GM23248 (cell line): ENCODE data around the gene CRYAA. TPM values are rescaled to one million over a fixed set of nuclear protein-coding genes. Genes with fewer than 3 reads are reported as not detected.
A peak's percentile ranks its signal among the peaks of the same experiment; 100 is the strongest.

Experiments
- DNase-seq: peaks from one replicate; pipeline ENCODE4 v3.0.0-alpha.2; 2015
- H2AFZ ChIP-seq: fragments of 200-600 bp; sonication (generic); 2 replicates; pipeline ENCODE4 v1.6.1; 2016; ENCODE audit warnings: antibody characterized with exemption
- H3F3A ChIP-seq: fragments of 200-600 bp; sonication (generic); 2 replicates; pipeline ENCODE4 v1.6.1; 2016; ENCODE audit warnings: mild to moderate bottlenecking, antibody characterized with exemption, mixed run types; ENCODE audit not compliant: insufficient read depth
- H3K27ac ChIP-seq: fragments of 200-600 bp; sonication (generic); 2 replicates; pipeline ENCODE4 v1.5.1; 2016; ENCODE audit warnings: mild to moderate bottlenecking
- H3K27me3 ChIP-seq: fragments of 200-600 bp; sonication (generic); replicated peaks from 2 replicates; pipeline ENCODE4 v1.6.1; 2016; ENCODE audit warnings: mild to moderate bottlenecking; ENCODE audit not compliant: insufficient read depth
- H3K36me3 ChIP-seq: fragments of 200-600 bp; sonication (generic); 2 replicates; pipeline ENCODE4 v1.6.1; 2016; ENCODE audit warnings: low read depth, mild to moderate bottlenecking
- H3K4me1 ChIP-seq: fragments of 200-600 bp; sonication (generic); 2 replicates; pipeline ENCODE4 v1.6.1; 2016; ENCODE audit warnings: mild to moderate bottlenecking; ENCODE audit not compliant: insufficient read depth
- H3K4me2 ChIP-seq: fragments of 200-600 bp; sonication (generic); one replicate; pipeline ENCODE4 v1.6.1; 2016; ENCODE audit warnings: mild to moderate bottlenecking; ENCODE audit not compliant: unreplicated experiment
- H3K4me3 ChIP-seq: fragments of 200-600 bp; sonication (generic); 2 replicates; pipeline ENCODE4 v1.5.1; 2016; ENCODE audit warnings: mild to moderate bottlenecking
- H3K79me2 ChIP-seq: fragments of 200-600 bp; sonication (generic); 2 replicates; pipeline ENCODE4 v1.6.1; 2016; ENCODE audit warnings: mild to moderate bottlenecking; ENCODE audit not compliant: insufficient read depth
- H3K9ac ChIP-seq: fragments of 200-600 bp; sonication (generic); 2 replicates; pipeline ENCODE4 v1.6.1; 2016; ENCODE audit warnings: mild to moderate bottlenecking
- H3K9me2 ChIP-seq: fragments of 200-600 bp; sonication (generic); 2 replicates; pipeline ENCODE4 v1.6.1; 2016; ENCODE audit warnings: mixed run types, mild to moderate bottlenecking, moderate library complexity; ENCODE audit not compliant: insufficient read depth
- H3K9me3 ChIP-seq: fragments of 200-600 bp; sonication (generic); one replicate; pipeline ENCODE4 v1.6.1; 2017; ENCODE audit warnings: low read depth
- H4K20me1 ChIP-seq: fragments of 200-600 bp; sonication (generic); 2 replicates; pipeline ENCODE4 v1.6.0; 2016; ENCODE audit not compliant: insufficient read depth
- EZH2 ChIP-seq: fragments of 200-600 bp; sonication (generic); IDR thresholded peaks from 2 replicates; pipeline ENCODE4 v1.6.1; 2018; ENCODE audit warnings: antibody characterized with exemption, mild to moderate bottlenecking; ENCODE audit not compliant: insufficient read depth, poor library complexity, severe bottlenecking
- EZH2phosphoT487 ChIP-seq: fragments of 200-600 bp; sonication (generic); IDR thresholded peaks from 2 replicates; pipeline ENCODE4 v1.6.1; 2018; ENCODE audit warnings: antibody characterized with exemption, moderate library complexity, mild to moderate bottlenecking, low read depth; ENCODE audit not compliant: insufficient read depth
- WGBS, 2 experiments: methylation state at CpG; one replicate each; pipeline ENCODE4 v1.1.6; 2015 to 2017; ENCODE audit warnings: low lambda C conversion rate in 2 of 2, low coverage in 1 of 2; ENCODE audit errors: missing lambda C conversion rate in 2 of 2; 5-methylcytosine and 5-hydroxymethylcytosine counted together
- in situ Hi-C: fragments of 300-500 bp; cut with MboI; formaldehyde crosslinking; loops from 2 replicates; pipeline ENCODE4 v1.15.0; 2020
- polyA plus RNA-seq: library from polyadenylated mRNA; unstranded; fragments of >200 nt; fragmentation: Nextera tagmentation; extraction: Ambion mirVana; gene quantifications from 2 replicates; pipeline ENCODE4 v1.2.1, GENCODE V29; 2016
- total RNA-seq: library from RNA; depleted of rRNA; stranded (reverse); fragments of >200 nt; shearing (Covaris generic); gene quantifications from 2 replicates; pipeline ENCODE4 v1.2.3, GENCODE V29; 2014

Gene CRYAA
- total and polyA plus RNA-seq, 2 experiments from 2014 or later = not detected

DNA sequence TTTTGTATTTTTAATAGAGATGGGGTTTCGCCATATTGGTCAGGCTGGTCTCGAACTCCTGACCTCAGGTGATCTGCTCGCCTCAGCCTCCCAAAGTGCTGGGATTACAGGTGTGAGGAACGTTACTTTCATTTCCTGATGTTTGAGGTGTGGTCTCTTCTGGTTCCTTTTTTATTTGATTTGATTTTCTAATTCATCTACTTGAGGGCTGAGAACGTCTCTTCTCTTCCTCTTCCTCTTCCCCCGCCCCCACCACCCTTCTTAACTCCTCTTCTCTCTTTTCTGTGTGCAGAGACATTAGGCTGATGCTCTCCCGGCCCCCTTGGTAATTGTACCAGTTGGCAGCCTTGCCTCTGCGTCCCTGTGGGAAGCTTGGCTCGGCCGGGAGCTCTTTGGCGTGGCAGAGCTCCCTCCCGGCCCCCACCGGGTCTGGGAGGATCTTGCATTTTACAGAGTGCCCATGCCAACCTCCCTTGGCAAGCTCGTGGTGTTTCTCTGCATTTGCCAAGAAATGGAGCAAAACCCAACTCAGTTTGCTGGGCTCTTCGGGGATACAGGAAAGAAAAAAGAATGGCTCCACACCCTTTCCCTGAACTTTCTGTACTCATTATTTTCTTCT is 19.9 kb downstream of the CRYAA start:
- H3K27ac ChIP-seq = no peak overlapping the region
- WGBS, 2 experiments = 21% methylated on average over 13 to 15 of the region's 15 CpGs
- no peak overlapping the region for H2AFZ ChIP-seq
- H3K9ac ChIP-seq = no peak overlapping the region
- no peaks in the 10 kb centered on the region for H3F3A ChIP-seq
- H3K4me2 ChIP-seq = no peak overlapping the region
- 0 out of 2 replicates have a peak, but pooled peaks cover 24% of the 10 kb centered on the region for H3K27me3 ChIP-seq
- H3K36me3 ChIP-seq = no peaks in the 10 kb centered on the region
- H3K9me2 ChIP-seq = no peaks in the 10 kb centered on the region
- H3K4me1 ChIP-seq = peaks cover 4% of the 10 kb centered on the region; the same call in 1 of the 2 replicates
- peak; percentile 15 for DNase-seq
- H3K79me2 ChIP-seq = no peaks in the 10 kb centered on the region
- no peaks in the 10 kb centered on the region for H4K20me1 ChIP-seq
- TF ChIP-seq EZH2 (no peak), EZH2phosphoT487 (no peak)
- no peaks in the 10 kb centered on the region for H3K9me3 ChIP-seq
- H3K4me3 ChIP-seq = no peak overlapping the region
- in situ Hi-C loops = no loop called here

DNA sequence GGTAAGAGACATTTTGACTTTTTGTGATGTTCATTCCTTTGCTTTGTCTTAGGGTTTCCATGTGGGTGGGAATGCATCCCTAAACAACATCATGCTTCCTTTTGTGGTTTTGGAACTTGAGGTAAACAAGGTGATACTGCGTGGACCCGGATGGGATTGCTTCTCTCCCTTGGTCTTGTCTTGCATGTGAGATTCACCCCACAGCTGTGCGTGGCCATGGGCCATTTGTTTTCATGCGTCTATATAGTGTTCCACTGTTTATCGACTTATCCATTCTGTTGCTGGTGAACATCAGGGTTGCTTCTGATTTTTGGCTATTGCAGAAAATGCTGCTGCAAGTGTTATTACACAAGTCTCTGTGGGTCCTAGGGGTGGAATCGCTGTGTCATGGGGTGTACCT is 21.1 kb downstream of the CRYAA start:
- no peak overlapping the region for H3K9ac ChIP-seq
- H3K9me2 ChIP-seq = no peaks in the 10 kb centered on the region
- no peaks in the 10 kb centered on the region for H3K9me3 ChIP-seq
- in situ Hi-C loops = no loop called here
- 70 to 78% methylated on average over 6 of the region's 6 CpGs for WGBS, 2 experiments
- H3K36me3 ChIP-seq = no peaks in the 10 kb centered on the region
- no peak overlapping the region for H3K4me2 ChIP-seq
- no peaks in the 10 kb centered on the region for H3K79me2 ChIP-seq
- H4K20me1 ChIP-seq = no peaks in the 10 kb centered on the region
- H3K27ac ChIP-seq = no peak overlapping the region
- H3K27me3 ChIP-seq = 0 out of 2 replicates have a peak, but pooled peaks cover 24% of the 10 kb centered on the region
- TF ChIP-seq EZH2 (no peak), EZH2phosphoT487 (no peak)
- DNase-seq = no peak
- no peak overlapping the region for H2AFZ ChIP-seq
- H3K4me3 ChIP-seq = no peak overlapping the region
- peaks cover 9% of the 10 kb centered on the region; the same call in 1 of the 2 replicates for H3K4me1 ChIP-seq
- H3F3A ChIP-seq = no peaks in the 10 kb centered on the region

DNA sequence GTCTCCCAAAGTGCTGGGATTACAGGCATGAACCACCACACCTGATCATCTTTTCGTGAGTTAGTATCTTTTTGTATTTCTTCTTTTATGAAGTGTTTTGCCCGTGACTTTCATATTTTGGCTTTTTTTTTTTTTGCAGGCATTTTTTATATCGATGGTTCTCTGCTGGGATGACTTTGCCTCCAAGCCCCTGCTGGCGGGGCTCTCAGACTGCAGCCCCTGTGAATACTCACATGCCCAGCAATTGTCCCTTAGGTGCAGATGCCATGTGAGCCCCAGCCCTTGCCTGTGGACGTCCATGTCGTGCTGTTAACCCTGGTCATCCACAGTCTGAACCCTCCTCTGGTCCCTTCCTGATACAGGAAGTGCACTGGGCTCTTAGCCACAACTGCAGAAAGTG is 21.7 kb downstream of the CRYAA start:
- Histone ChIP-seq H3K4me1 (peaks cover 9% of the 10 kb centered on the region; the same call in 1 of the 2 replicates), H2AFZ (no peak overlapping the region), H3K36me3 (no peaks in the 10 kb centered on the region), H3K27ac (no peak overlapping the region), H3K9me2 (no peaks in the 10 kb centered on the region), H3F3A (no peaks in the 10 kb centered on the region), H3K4me2 (no peak overlapping the region), H3K9me3 (no peaks in the 10 kb centered on the region), H3K79me2 (no peaks in the 10 kb centered on the region), H4K20me1 (no peaks in the 10 kb centered on the region), H3K27me3 (0 out of 2 replicates have a peak, but pooled peaks cover 24% of the 10 kb centered on the region), H3K4me3 (no peak overlapping the region), H3K9ac (no peak overlapping the region)
- TF ChIP-seq EZH2 (no peak), EZH2phosphoT487 (no peak)
- WGBS, 2 experiments = 39% methylated on average over 6 of the region's 6 CpGs
- DNase-seq = no peak
- in situ Hi-C loops = no loop called here

DNA sequence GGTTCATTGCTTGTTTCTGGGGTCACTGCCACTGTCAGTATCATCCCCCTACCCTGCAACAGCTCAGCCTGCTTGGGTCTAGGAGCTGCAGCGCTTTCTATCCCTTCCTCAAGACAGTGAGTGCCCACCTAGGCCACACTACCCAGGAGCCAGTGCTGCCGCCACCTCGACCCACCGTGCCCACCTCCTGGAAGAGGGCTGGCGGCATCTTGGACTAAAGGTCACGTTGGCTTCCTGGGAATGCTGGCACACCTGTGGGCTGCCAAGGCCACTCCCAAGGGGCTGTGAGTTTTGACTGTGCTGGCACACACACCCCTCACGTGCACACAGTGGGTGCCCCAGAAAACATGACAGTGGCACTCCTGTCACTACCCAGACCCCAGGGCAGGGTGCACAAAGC is 22.1 kb downstream of the CRYAA start:
- no peaks in the 10 kb centered on the region for H3K9me2 ChIP-seq
- 0 out of 2 replicates have a peak, but pooled peaks cover 24% of the 10 kb centered on the region for H3K27me3 ChIP-seq
- H3K9me3 ChIP-seq = no peaks in the 10 kb centered on the region
- H3K79me2 ChIP-seq = no peaks in the 10 kb centered on the region
- 75 to 77% methylated on average over 7 of the region's 7 CpGs for WGBS, 2 experiments
- peaks cover 9% of the 10 kb centered on the region; the same call in 1 of the 2 replicates for H3K4me1 ChIP-seq
- no peak for TF ChIP-seq EZH2phosphoT487
- in situ Hi-C loops = no loop called here
- H3F3A ChIP-seq = no peaks in the 10 kb centered on the region
- H4K20me1 ChIP-seq = no peaks in the 10 kb centered on the region
- H2AFZ ChIP-seq = no peak overlapping the region
- H3K27ac ChIP-seq = no peak overlapping the region
- H3K9ac ChIP-seq = no peak overlapping the region
- no peak overlapping the region for H3K4me3 ChIP-seq
- H3K36me3 ChIP-seq = no peaks in the 10 kb centered on the region
- DNase-seq = no peak
- no peak overlapping the region for H3K4me2 ChIP-seq

DNA sequence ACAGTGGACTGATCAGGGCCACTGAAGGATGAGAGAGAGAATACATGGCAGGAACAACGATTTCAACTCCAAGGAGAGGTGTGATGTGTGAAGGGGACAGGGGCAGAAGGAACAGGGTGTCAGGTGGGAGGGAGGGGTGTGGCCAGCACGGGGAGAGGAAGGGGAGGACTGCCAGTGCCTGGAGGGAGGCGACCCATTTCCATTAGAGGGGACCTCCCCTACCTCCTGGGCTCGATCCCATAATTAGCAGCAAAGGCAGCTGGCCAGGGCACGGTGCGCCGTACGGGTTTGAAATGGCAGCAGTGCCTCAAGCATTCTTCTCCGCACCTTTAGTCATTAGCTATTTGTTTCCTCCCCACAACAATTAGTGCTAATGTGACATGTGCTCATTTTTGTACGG is 22.7 kb downstream of the CRYAA start:
- no peak for TF ChIP-seq EZH2
- TF ChIP-seq EZH2phosphoT487 = no peak
- 72 to 75% methylated on average over 9 to 10 of the region's 10 CpGs for WGBS, 2 experiments
- Histone ChIP-seq H3K4me1 (peaks cover 9% of the 10 kb centered on the region; the same call in 1 of the 2 replicates), H3K79me2 (no peaks in the 10 kb centered on the region), H3K9ac (no peak overlapping the region), H3K9me3 (no peaks in the 10 kb centered on the region), H3K4me3 (no peak overlapping the region), H3K27ac (no peak overlapping the region), H3K27me3 (0 out of 2 replicates have a peak, but pooled peaks cover 24% of the 10 kb centered on the region), H3F3A (no peaks in the 10 kb centered on the region), H4K20me1 (no peaks in the 10 kb centered on the region), H3K36me3 (no peaks in the 10 kb centered on the region), H2AFZ (no peak overlapping the region), H3K4me2 (no peak overlapping the region), H3K9me2 (no peaks in the 10 kb centered on the region)
- in situ Hi-C loops = no loop called here
- no peak for DNase-seq
